Sigmoid colon (tissue), 7 donors: Measurements from ENCODE around the gene TTC8. TPM values are rescaled to one million over a fixed set of nuclear protein-coding genes. Genes with fewer than 3 reads are reported as not detected.

ENCODE experiments used
- DNase-seq: peaks from one replicate; pipeline ENCODE4 v3.0.0-alpha.2; 2019
- H3K27ac ChIP-seq, 4 donors: fragments of 200-600 bp; sonication (generic); one replicate each; pipeline ENCODE4 v1.5.1; 2016 to 2019; ENCODE audit warnings: mild to moderate bottlenecking in 1 of 4
- H3K27me3 ChIP-seq, 3 donors: fragments of 200-600 bp; sonication (generic); one replicate each; pipeline ENCODE4 v1.5.1; 2019; ENCODE audit warnings: mild to moderate bottlenecking in 1 of 3
- H3K36me3 ChIP-seq, 4 donors: fragments of 200-600 bp; sonication (generic); one replicate each; pipeline ENCODE4 v1.5.1; 2016 to 2019
- H3K4me1 ChIP-seq, 4 donors: fragments of 200-600 bp; sonication (generic); one replicate each; pipeline ENCODE4 v1.5.1; 2017 to 2019
- H3K4me3 ChIP-seq, 4 donors: fragments of 200-600 bp; sonication (generic); one replicate each; pipeline ENCODE4 v1.5.1; 2017 to 2019; ENCODE audit warnings: mild to moderate bottlenecking in 2 of 4, moderate library complexity in 1 of 4
- H3K9me3 ChIP-seq, 4 donors: fragments of 200-600 bp in 3 of 4; sonication (generic) in 3 of 4; one replicate each; pipeline versions ENCODE4 v1.5.1 to v1.6.1; 2013 to 2019
- CTCF ChIP-seq, 4 experiments: fragments of 450-650 bp in 3 of 4; fragments of 200-600 bp in 1 of 4; IDR thresholded peaks; one replicate each; pipeline ENCODE4 v1.5.1; 2016 to 2019; ENCODE audit warnings: antibody characterized with exemption in 4 of 4, mild to moderate bottlenecking in 3 of 4, moderate library complexity in 2 of 4
- EP300 ChIP-seq, 4 donors: sonication (generic); formaldehyde crosslinking; IDR thresholded peaks; one replicate each; pipeline ENCODE4 v1.6.1; 2017; ENCODE audit warnings: antibody characterized with exemption in 4 of 4
- POLR2A ChIP-seq, 2 donors: fragments of 450-650 bp; IDR thresholded peaks; one replicate each; pipeline ENCODE4 v1.6.1; 2016; ENCODE audit warnings: antibody characterized with exemption in 2 of 2, mild to moderate bottlenecking in 2 of 2, moderate library complexity in 2 of 2
- POLR2AphosphoS5 ChIP-seq, 4 donors: sonication (generic); formaldehyde crosslinking; IDR thresholded peaks; one replicate each; pipeline ENCODE4 v1.6.1; 2017; ENCODE audit warnings: antibody characterized with exemption in 4 of 4
- WGBS, 2 donors: extraction: QIAGEN DNeasy Blood & Tissue Kit; methylation state at CpG; one replicate each; pipeline ENCODE4 v1.1.7; 2013; 5-methylcytosine and 5-hydroxymethylcytosine counted together
- intact Hi-C: fragments of 100-400 bp; cut with DNase I; formaldehyde crosslinking; loops from one replicate; pipeline ENCODE4 v1.15.1; 2023
- polyA plus RNA-seq, 3 donors: library from polyadenylated mRNA; stranded (reverse); fragments of 200-250 nt; gene quantifications; one replicate each; pipeline ENCODE4 v1.2.3, GENCODE V29; 2013
- total RNA-seq, 4 donors: library from RNA; depleted of rRNA; stranded (reverse); fragments of >200 nt; gene quantifications; one replicate each; pipeline ENCODE4 v1.1.0, GENCODE V29; 2016
- donor health status: healthy with polysubstance abuse.
- donor health status: Bipolar disorder and iron deficiency.
- donor health status: healthy.

The TTC8 gene
- total and polyA plus RNA-seq, 7 donors = 8.0 to 35.5 (median 17.3) TPM

GRCh38 chr14:88793259-88793625 is 31.2 kb upstream of the TTC8 start:
- H3K4me3 ChIP-seq = peak overlapping the region; percentile 59 to 84 (median 72)
- intact Hi-C loops = loop anchor here (2.0 to 5.0 kb wide), 2 partner anchors 32 to 126 kb away; partner anchors contain the start of gene TTC8
- TF ChIP-seq EP300 (IDR thresholded peaks at IDR 0.05) (no peak), CTCF (IDR thresholded peaks at IDR 0.05) (no peak), POLR2AphosphoS5 (IDR thresholded peaks at IDR 0.05) (no peak), POLR2A (IDR thresholded peaks at IDR 0.05) (no peak)
- H3K36me3 ChIP-seq = no peaks in the 10 kb centered on the region
- H3K27me3 ChIP-seq = no peaks in the 10 kb centered on the region
- peaks cover 0 to 23% (median 13%) of the 10 kb centered on the region in 4 donors for H3K4me1 ChIP-seq
- DNase-seq = peak; percentile 68
- no peaks in the 10 kb centered on the region for H3K9me3 ChIP-seq
- peak overlapping the region; percentile 86 to 88 (median 88) for H3K27ac ChIP-seq
- WGBS, 2 donors = 47 to 52% methylated on average over 13 of the region's 13 CpGs

GRCh38 chr14:88798156-88798555 is 26.3 kb upstream of the TTC8 start:
- H3K36me3 ChIP-seq = no peaks in the 10 kb centered on the region
- H3K4me3 ChIP-seq = no peak overlapping the region
- H3K9me3 ChIP-seq = no peaks in the 10 kb centered on the region
- H3K27me3 ChIP-seq = no peaks in the 10 kb centered on the region
- intact Hi-C loops = no loop called here
- WGBS, 2 donors = 11 to 56% methylated on average over 4 of the region's 4 CpGs
- H3K4me1 ChIP-seq = peaks cover 0 to 5% (median 2%) of the 10 kb centered on the region in 4 donors
- no peak overlapping the region for H3K27ac ChIP-seq
- TF ChIP-seq CTCF (IDR thresholded peaks at IDR 0.05) (no peak), EP300 (IDR thresholded peaks at IDR 0.05) (no peak), POLR2A (IDR thresholded peaks at IDR 0.05) (no peak), POLR2AphosphoS5 (IDR thresholded peaks at IDR 0.05) (no peak)
- DNase-seq = no peak

- H3K4me1 ChIP-seq = no peaks in the 10 kb centered on the region
- no peaks in the 10 kb centered on the region for H3K9me3 ChIP-seq
- DNase-seq = no peak
- no peaks in the 10 kb centered on the region for H3K27me3 ChIP-seq
- H3K4me3 ChIP-seq = no peak overlapping the region
- H3K27ac ChIP-seq = no peak overlapping the region
- 53 to 77% methylated on average over 5 of the region's 5 CpGs for WGBS, 2 donors
- intact Hi-C loops = no loop called here
- H3K36me3 ChIP-seq = no peaks in the 10 kb centered on the region
- TF ChIP-seq POLR2AphosphoS5 (IDR thresholded peaks at IDR 0.05) (no peak), POLR2A (IDR thresholded peaks at IDR 0.05) (no peak), CTCF (IDR thresholded peaks at IDR 0.05) (no peak), EP300 (IDR thresholded peaks at IDR 0.05) (no peak)
Measured at GRCh38 chr14:88799522-88799921, 24.9 kb upstream of the TTC8 start.

- intact Hi-C loops = no loop called here
- TF ChIP-seq POLR2AphosphoS5 (IDR thresholded peaks at IDR 0.05) (no peak), EP300 (IDR thresholded peaks at IDR 0.05) (no peak), CTCF (IDR thresholded peaks at IDR 0.05) (no peak), POLR2A (IDR thresholded peaks at IDR 0.05) (no peak)
- no peak overlapping the region for H3K27ac ChIP-seq
- no peaks in the 10 kb centered on the region for H3K36me3 ChIP-seq
- no peaks in the 10 kb centered on the region for H3K27me3 ChIP-seq
- DNase-seq = no peak
- WGBS, 2 donors = 90 to 93% methylated on average over 6 of the region's 6 CpGs
- H3K4me3 ChIP-seq = no peak overlapping the region
- H3K4me1 ChIP-seq = no peaks in the 10 kb centered on the region
- no peaks in the 10 kb centered on the region for H3K9me3 ChIP-seq
Measured at GRCh38 chr14:88802596-88802995, 21.9 kb upstream of the TTC8 start.

- no peak overlapping the region for H3K27ac ChIP-seq
- H3K4me1 ChIP-seq = no peaks in the 10 kb centered on the region
- intact Hi-C loops = no loop called here
- no peak overlapping the region for H3K4me3 ChIP-seq
- TF ChIP-seq EP300 (IDR thresholded peaks at IDR 0.05) (no peak), POLR2A (IDR thresholded peaks at IDR 0.05) (no peak), POLR2AphosphoS5 (IDR thresholded peaks at IDR 0.05) (no peak), CTCF (IDR thresholded peaks at IDR 0.05) (no peak)
- no peaks in the 10 kb centered on the region for H3K36me3 ChIP-seq
- WGBS, 2 donors = 84 to 93% methylated on average over 2 of the region's 2 CpGs
- no peak for DNase-seq
- H3K9me3 ChIP-seq = no peaks in the 10 kb centered on the region
- no peaks in the 10 kb centered on the region for H3K27me3 ChIP-seq
Measured at GRCh38 chr14:88804035-88804434, 20.4 kb upstream of the TTC8 start.
